ENCODE data around the gene RP9.

RP9 gene

DNA sequence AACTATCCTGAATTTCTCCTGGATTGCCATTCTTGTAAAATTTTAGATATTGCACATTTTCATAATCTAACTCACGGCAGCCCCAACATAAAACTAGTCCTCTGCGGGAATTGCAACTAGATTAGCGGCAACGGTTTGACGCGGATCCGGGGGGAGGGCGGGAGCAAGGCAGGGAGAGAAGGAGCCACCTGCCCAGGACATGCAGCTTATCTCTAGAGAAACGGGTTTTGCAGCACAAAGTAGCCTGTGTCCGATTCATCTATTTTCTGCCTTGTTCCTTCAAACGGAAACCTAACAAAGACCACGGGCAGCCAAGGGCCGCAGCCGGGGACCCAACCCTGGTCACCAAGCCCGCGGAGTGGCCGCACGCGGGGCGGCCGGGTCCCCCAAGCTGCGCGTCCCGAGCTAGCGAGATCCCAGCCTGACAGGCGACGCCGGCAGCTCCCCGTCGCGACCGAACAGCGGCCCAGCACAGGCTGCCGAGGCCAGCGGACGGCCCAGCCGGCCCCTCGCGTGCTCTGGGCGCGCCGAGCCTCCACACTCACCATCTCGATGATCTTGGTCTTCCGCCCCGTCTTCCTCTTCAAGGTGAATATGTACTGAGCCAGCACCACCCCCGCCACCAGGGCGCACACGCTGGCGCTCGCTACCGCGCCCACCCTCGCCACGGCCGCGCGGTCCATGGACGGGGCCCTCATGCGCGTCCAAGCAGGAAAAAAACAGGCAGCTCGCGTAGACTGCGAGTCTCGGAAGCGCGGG is 47.0 kb downstream of the RP9 start, which contains the start of gene NT5C3A:
Gene NT5C3A, minus strand, starts transcription at position 754 of the 759 bp plus-strand sequence. Its CDS starts 71 bp downstream, at position 683.
- peak; percentile 34 for DNase-seq

DNA sequence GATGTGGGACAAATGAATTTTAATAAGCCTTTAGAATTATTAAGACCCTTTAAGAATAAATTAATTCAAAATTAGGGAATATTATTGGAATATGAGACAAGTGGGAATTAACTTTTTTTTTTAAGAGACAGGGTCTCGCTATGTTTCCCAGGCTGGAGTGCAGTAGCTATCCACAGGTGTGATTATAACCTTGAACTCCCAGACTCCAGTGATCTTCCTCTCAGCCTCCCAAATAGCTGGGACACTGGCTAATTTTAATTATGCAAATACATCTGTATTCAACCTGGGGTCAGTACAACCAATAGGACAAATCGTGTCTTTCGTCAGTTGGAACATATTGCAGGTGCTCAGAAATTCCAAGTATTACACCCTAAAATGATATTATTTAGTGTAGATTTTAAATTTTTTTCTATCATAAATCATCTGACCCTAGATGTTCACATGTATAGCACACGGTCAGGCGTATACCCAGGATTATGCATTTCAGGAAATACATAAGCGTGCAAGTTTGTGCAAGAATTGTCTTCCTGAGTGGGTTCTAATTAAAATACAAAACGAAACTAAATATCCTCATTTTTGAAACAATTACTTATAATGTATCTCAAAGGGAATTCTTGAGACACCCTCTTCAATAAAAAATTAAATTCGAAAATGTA is 47.8 kb downstream of the RP9 start:
- DNase-seq: peak; percentile 42

DNA sequence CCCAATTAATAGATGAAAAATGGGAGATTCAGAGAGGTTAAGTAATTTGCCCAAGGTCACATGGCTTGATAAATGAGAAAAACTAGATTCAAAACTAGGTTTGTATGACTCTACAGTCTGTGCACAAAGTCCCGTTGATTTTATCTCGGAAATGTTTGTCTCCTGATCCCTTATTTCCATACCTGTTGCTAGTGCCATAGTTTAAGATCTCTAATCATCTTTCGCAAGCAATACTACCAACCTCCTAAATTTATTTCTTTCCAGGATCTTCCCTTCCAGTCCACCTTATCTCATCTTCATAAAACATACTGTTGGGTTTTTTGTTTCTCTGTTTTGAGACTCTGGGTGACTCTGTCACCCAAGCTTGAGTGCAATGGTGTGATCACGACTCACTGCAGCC is 49.6 kb downstream of the RP9 start:
- no peak for DNase-seq

DNA sequence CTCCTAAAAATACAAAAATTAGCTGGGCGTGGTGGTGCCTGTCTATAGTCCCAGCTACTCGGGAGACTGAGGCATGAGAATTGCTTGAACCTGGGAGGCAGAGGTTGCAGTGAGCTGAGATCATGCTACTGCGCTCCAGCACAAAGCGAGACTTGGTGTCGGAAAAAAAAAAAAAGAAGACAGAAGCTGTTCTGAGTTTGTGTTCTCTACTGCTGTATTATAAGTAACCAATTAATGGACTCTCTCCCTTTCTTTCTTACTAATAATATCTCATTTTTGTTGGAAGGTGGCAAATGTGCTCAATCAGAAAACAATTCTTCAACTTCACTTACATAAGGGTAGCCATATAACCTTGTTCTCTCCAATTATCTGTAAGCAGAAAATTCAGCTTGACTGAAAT is 54.0 kb downstream of the RP9 start:
- no peak for DNase-seq

DNA sequence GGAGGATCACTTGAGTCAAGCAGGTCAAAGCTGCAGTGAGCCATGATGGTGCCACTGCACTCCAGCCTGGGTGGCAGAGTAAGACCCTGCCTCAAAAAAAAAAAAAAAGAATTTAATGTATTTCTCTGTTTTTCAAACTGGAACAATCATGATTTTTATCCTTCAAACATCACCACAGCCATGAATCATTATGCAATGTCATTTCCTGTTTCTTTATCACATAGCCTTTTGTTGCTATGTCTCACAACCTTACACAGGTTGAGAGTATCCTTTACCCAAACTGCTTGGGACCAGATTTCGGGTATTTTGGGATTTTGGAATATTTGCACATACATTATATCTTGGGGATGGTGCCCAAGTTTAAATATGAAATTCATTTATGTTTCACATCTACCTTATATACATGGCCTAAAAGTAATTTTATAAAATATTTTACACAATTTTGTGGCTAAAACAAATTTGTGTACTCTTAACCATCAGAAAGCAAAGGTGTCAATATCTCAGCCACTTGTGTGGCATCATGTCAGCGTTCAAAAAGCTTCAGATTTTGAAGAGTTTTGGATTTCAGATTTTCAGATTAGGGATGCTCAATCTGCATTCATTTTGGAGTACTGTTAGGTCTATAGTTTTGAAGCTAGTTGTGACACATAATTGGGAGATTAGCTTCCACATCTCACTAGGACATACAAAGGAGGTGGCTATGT is 54.8 kb downstream of the RP9 start:
- DNase-seq: no peak

DNA sequence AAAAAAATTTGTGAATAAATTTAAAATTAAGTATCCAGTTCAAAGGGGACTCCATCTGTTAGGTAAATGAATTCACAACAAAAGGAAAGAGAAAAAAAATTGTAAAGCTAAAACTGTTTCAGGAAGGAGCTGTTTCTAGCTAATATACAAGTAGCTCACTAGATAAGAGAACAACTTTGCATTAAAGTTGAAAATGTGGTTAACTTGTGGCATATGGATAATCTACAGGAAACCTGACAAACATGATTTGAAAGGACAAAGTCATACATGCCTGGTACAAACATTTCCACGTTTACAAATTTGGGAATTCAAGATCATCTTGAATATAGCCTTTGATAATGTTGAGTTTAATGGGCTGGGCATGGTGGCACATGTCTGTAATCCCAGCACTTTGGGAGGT is 55.5 kb downstream of the RP9 start:
- DNase-seq: no peak

DNA sequence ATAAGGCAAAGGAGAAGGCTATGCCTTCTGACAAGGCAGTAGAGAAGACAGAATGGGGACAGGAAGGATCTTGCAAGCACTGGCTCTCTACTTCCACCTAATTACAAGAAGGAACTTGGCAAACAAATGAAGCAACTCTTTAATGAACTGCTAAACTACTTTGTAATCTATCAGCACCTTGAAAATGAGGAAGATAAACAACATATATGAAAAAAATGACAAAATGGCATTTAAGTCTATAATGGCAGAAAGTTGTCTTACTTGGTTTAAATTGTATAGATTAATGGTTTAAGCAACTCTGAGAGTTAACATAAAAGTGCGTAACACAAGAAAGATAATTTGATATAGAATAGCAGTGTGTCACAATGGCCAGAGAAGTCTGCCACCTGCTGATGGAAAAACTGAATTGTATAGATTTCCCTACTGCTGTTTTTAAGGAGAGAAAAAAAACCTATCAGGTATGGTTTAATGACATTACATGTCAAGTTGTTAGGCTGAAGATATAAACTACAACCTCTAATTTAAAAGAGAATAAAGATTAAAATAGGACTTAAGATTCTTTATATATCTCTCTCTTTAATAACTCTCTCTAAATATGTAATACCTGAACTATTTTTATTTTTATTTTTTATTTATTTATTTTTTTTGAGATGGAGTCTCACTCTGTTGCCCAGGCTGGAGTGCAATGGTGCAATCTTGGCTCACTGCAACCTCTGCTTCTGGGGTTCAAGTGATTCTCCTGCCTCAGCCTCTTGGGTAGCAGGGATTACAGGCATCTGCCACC is 58.5 kb downstream of the RP9 start:
- DNase-seq: peak; percentile 49

DNA sequence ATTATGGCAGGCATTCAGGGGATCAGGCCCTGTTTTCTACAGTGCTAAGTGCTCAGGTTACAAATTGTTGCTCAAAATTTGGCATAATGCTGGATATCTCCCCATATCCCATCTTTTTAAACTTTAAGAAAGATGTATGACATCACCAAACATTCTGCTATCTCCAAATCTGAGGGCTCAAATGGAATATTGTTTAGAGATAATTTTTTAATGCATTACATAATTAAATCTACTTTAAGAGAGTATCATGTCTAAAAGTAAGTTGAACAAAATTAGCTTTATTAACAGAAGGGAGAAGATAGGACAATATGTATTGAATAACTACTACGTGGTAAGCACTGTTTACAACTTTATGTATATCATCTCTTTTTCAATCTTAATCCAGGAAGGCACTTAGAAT is 60.5 kb downstream of the RP9 start:
- DNase-seq: no peak

DNA sequence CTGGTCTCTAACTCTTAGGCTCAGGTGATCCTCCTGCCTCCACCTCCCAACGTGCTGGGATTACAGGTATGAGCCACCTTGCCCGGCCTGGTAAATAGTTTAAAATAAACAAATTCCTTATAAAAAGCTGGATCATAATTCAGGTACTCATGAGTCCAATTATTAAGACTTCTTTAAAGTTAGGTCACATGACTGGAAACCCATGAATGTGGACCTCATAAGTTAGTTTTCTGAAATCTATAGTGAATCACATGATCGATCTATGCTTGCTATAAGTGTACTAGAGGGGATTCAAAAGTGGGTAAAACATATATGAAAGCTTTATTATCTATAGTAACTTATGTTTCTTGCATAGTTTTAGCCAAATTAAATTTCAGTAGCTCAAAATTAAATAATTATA is 60.9 kb downstream of the RP9 start:
- no peak for DNase-seq

DNA sequence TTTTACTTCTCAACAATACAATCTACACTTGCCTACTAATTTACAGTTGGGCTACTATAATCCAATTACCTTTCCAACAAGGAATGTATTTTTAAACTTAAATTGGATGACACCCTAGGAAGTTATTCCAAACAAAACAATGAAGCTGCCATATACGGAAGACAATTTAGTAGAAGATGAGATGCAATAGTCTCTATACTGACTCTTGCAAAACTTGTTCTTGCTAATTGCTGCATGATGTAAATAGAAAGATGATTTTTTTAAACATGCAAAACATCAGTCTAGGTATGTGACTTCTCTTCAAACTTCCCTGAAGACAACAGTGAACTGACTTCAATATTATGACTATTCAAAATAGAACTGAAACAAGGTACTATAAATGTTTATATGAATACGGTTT is 64.2 kb downstream of the RP9 start:
- DNase-seq: no peak
